ENCODE data around the gene BMP8A. TPM values are rescaled to one million over a fixed set of nuclear protein-coding genes. Genes with fewer than 3 reads are reported as not detected.

BMP8A gene
- total RNA-seq, 1 experiment from 2014 or later: 0.54 TPM

GRCh38 chr1:39569034-39569433 lies 77.6 kb downstream of the BMP8A start:
- no peak for ATAC-seq
- intact Hi-C loops (cut with micrococcal nuclease; ENCODE audit: unreplicated experiment) (no loop called here), in situ Hi-C loops (cut with HindIII; ENCODE audit: low pct_unique_long_range_greater_than_20kb, low sequenced_read_pairs) (no loop called here)
- DNase-seq (ENCODE audit: low read depth, low spot score): no peak
- no peak overlapping the region for H3K27ac ChIP-seq (ENCODE audit: low read length)
- no peak for TF ChIP-seq TCF7L2 (IDR thresholded peaks at IDR 0.05; ENCODE audit: low read depth, low read length)
- no peak for TF ChIP-seq CTCF (IDR thresholded peaks at IDR 0.05)
- no peak for TF ChIP-seq POLR2AphosphoS5 (IDR thresholded peaks at IDR 0.05; ENCODE audit: low read depth, low read length)
- no peak for TF ChIP-seq SIN3A (IDR thresholded peaks at IDR 0.05; ENCODE audit: borderline replicate concordance, insufficient read depth, low read depth, low read length)
- no peak for TF ChIP-seq REST (IDR thresholded peaks at IDR 0.05; ENCODE audit: insufficient read depth in 1 of 2, low read depth in 2 of 2, low read length in 1 of 2)
- H3K4me1 ChIP-seq (ENCODE audit: control insufficient read depth, insufficient read depth, low read length): peaks cover 16% of the 10 kb centered on the region; the same call in 1 of the 2 replicates
- no peak overlapping the region for H3K4me3 ChIP-seq (ENCODE audit: low read depth in 2 of 2, low read length in 2 of 2)
- no peaks in the 10 kb centered on the region for H3K27me3 ChIP-seq (ENCODE audit: control insufficient read depth, insufficient read depth, low read length)
- CTCF ChIA-PET: no interaction called here
- H3K9me3 ChIP-seq (ENCODE audit: control insufficient read depth, insufficient read depth, low read depth, low read length): no peaks in the 10 kb centered on the region
- peaks cover 66% of the 10 kb centered on the region for H3K36me3 ChIP-seq (ENCODE audit: control insufficient read depth, insufficient read depth, low read length)
- POLR2A ChIA-PET: no interaction called here
- BruUV-seq (replicated peaks): no TSS peak

GRCh38 chr1:39570477-39571177 lies 79.2 kb downstream of the BMP8A start:
- no peak overlapping the region for H3K4me3 ChIP-seq (ENCODE audit: low read depth in 2 of 2, low read length in 2 of 2)
- peaks cover 56% of the 10 kb centered on the region for H3K36me3 ChIP-seq (ENCODE audit: control insufficient read depth, insufficient read depth, low read length)
- intact Hi-C loops (cut with micrococcal nuclease; ENCODE audit: unreplicated experiment): no loop called here
- ChIA-PET POLR2A (no interaction called here), CTCF (no interaction called here)
- no TSS peak for BruUV-seq (replicated peaks)
- no peaks in the 10 kb centered on the region for H3K9me3 ChIP-seq (ENCODE audit: control insufficient read depth, insufficient read depth, low read depth, low read length)
- H3K4me1 ChIP-seq (ENCODE audit: control insufficient read depth, insufficient read depth, low read length): peaks cover 22% of the 10 kb centered on the region; the same call in 1 of the 2 replicates
- H3K27ac ChIP-seq (ENCODE audit: low read length): no peak overlapping the region
- DNase-seq (ENCODE audit: low read depth, low spot score) (no peak), ATAC-seq (no peak)
- no peak for TF ChIP-seq POLR2AphosphoS5 (IDR thresholded peaks at IDR 0.05; ENCODE audit: low read depth, low read length)
- TF ChIP-seq TCF7L2 (IDR thresholded peaks at IDR 0.05; ENCODE audit: low read depth, low read length): no peak
- no peak for TF ChIP-seq SIN3A (IDR thresholded peaks at IDR 0.05; ENCODE audit: borderline replicate concordance, insufficient read depth, low read depth, low read length)
- TF ChIP-seq CTCF (IDR thresholded peaks at IDR 0.05): no peak
- TF ChIP-seq REST (IDR thresholded peaks at IDR 0.05; ENCODE audit: insufficient read depth in 1 of 2, low read depth in 2 of 2, low read length in 1 of 2): no peak
- in situ Hi-C loops (cut with HindIII; ENCODE audit: low pct_unique_long_range_greater_than_20kb, low sequenced_read_pairs): no loop called here
- no peaks in the 10 kb centered on the region for H3K27me3 ChIP-seq (ENCODE audit: control insufficient read depth, insufficient read depth, low read length)

Data from Panc1 (cell line).